ENCODE results near the gene LRP3.
"Not testable (repeated sequence)": the region's sequence is repeated elsewhere in the genome, so short reads cannot be mapped to it uniquely, and the experiment has no call there.

Gene LRP3

DNA sequence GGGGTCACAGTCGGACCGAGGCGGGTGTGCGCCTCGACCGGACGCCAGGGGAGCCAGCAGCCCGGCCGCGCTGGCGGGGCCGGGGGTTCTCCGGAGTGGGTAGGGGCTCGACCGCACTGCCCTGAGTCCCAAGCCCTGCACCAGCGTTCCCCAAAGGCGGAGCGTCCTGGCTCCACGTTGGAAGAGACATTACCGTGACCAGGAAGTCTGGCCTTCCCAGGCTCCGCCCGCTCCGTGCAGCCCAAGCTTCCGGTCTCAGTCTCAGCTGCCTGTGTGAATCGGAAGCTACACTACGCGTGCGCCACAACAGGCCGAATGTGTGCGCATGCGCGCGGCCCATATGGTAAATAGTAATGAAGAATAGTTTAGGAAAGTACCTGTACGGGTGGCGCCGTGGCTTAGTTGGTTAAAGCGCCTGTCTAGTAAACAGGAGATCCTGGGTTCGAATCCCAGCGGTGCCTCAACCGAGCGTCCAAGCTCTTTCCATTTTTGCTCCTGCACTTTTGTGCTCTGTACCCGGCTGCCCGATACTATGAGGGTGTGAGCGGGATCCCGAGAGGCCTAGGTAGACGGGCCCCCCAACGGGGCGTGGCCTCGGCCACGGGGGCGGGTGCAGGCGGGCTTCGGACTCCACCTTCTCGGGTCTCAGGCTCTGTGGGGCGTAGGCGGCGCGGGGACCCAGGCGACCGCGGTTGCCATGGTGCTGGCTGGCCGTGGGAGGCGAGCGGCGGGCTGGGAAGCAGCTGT, 17.3 kb upstream of the LRP3 start:
- peak; percentile 97 for DNase-seq

DNA sequence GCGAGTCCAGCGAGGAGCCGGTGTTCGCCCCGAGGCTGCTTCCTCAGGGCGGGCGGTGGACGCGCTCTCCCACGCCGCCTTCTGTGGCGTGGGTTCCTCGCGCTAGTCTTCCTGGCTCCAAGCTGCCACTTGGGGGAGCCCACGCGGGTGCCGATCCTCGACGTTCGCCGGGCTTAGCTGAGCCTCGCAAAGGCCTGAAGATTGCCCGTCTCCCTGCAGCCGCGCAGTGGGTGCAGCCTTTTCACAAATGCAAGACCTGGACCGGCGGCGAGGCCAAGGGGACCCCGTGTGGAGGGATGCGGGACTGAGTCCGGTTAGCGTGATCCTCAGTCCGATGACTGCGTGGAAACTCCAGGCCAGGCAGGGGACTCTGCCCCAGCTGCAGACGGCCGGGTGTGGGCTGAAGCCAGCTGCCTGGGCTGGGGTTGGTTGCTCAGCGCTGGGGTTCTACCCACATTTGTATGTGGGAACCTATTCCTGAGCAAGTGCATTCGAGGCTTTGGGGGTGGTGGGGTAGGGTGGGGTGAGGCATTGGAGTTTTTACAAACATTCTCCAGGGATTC, 16.6 kb upstream of the LRP3 start:
- DNase-seq = no peak

DNA sequence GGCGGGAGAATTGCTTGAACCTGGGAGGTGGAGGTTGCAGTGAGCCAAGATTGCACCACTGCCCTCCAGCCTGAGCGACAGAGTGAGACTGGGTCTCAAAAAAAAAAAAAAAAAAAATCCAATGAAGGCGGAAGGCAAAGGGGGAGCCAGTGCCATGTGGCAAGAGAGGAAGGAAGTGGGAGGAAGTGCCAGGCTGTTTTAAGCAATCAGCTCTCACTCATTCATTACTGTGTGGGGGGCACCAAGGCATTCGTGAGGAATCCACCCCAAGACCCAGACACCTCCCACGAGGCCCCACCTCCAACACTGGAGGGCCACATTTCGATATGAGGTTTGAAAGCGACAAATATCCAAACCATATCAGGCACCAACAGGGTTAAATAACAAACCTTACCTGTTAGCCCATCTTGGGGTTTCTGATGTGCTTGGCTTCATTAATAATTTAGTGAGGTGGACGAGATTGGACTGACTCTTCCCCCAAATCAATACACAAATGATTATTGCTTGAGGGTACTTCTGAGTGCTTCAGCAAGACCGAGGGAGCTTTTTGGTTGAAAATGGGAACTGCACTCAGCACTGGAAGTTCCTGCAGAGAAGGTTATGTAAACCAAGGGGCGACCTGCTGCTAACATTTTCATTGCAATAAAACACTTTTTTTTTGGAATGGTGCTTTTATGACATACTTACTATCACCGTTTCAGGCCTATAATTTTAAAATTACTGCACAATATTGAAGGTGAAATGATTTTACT, 7.5 kb upstream of the LRP3 start:
- no peak for DNase-seq

DNA sequence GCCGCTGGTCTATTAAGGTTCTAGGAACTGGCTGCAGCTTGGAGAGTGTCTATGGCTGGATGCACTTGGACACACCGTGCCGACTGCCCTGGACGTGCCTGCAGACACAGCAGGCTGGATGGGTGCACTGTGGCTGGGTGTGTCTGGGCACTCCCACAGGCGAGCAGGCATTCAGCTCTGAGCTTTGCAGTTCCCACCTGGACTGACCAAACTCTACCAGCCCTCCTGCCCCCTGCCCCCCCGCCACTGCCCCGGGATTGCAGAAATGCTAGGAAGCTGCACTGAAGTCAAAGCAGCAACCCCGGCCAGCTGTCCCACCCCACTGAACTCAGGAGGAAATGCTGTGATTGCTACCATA, 7.0 kb upstream of the LRP3 start:
- no peak for DNase-seq

DNA sequence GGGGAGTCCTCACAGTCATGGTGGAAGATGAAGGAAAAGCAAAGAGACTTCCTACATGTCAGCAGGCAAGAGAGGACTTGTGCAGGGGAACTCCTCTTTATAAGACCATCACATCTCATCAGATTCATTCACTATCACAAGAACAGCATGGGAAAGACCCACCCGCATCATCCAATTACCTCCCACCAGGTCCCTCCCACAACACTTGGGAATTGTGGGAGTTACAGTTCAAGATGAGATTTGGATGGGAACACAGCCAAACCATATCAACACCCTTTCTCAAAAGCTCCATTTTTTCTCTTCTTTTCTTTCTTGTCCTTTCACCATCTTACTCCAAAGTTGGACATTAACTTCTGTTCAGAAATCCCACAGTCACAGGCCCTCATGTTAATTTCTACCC, 4.7 kb upstream of the LRP3 start:
- no peak for DNase-seq

DNA sequence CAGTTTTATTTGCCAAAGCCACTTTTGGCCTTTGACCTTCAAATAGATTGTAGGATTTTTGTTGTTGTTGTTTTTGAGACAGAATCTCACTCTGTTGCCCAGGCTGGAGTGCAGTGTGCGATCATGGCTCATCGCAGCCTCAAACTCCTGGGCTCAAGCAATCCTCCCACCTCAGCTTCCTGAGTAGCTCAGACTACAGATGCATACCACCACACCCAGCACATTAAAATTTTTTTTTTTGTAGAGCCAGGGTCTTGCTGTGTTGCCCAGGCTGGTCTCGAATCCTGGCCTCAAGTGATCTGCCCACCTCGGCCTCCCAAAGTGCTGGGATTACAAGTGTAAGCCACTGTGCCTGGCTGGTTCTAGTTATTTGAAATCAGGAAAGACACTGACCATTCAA, 3.0 kb upstream of the LRP3 start:
- not testable (repeated sequence) for DNase-seq

DNA sequence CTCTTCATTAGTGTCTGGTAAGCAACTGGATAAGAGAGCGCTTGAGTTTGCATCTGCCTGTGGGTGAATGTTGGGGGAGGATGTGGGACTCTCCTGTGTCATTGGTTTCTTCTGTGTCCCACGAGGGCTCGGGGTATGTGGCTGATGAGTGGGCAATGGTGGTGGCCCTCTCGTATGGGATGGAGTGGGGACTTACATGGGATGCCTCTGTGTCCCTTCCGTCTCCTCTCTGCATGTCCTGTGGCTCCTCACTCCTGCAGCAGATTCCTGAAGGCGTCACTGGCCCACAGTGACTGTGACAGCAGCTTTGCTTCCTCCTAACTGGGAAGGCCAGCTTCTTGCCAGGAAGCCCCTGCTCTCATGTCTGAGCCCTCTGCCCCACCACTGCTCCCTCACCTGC, 2.6 kb upstream of the LRP3 start:
- no peak for DNase-seq

DNA sequence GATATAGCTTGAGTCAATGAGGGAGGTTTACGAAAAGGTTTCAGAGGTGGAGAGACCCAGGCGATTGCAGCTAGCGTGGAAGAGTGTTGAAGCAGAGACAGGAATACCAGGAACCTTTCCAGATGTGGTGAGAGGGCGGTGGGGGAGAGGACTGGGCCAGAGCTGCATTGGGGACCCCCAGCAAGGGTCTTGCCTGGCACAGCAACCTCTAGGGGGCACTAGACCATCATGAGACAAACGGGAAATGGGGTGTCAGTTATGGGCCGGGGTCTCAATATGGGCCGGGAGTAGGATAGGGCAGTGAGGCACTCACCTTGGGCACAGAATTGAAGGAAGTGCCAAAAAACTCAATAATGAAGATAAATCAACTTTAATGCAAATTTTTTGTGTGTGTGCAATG, 2.1 kb upstream of the LRP3 start:
- DNase-seq = no peak

DNA sequence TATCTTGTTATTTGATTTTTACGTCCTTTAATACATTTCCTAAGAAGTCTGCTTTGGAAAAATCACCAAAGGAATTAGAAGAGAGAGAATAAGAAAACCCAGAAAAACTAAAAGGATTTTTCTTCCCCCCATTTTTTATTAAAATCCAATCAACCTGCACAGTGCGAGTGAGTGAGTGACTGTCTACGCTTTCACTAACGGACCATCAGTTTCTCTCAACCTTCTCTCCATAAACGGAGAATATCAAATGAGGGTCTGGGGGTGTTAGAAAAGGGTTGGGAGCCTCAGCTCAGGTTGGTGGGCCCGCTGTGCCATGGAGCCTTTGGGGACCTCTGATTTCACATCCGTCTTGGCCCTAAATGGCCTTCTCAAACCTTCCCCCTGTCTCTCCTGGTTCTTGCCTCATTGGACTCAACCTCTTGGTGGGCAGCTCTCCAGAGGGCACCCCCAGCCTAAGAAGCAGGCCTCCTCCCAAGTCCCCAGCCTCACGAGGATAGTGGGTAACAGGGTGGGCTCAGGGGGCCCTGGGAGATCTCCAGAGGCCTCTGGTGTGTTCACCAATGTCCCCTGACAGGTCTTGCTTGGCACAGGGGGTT, 763 bp upstream of the LRP3 start:
- no peak for DNase-seq

DNA sequence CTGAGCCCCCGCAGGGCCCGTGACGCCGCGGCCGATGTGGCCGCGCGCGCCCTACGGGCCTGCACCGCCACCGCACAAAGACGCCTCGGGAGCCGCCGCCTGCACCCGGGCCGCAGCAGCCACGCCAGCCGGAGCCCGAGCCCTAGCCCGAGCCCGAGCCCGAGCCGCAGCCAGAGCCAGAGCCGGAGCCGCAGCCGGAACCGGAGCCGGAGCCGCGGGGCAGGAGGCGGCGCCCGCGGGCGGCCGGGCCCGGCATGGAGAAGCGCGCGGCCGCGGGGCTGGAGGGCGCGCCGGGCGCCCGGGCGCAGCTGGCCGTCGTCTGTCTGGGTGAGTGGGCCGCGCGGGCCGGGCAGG, 379 bp downstream of the LRP3 start:
- no peak for DNase-seq

DNA sequence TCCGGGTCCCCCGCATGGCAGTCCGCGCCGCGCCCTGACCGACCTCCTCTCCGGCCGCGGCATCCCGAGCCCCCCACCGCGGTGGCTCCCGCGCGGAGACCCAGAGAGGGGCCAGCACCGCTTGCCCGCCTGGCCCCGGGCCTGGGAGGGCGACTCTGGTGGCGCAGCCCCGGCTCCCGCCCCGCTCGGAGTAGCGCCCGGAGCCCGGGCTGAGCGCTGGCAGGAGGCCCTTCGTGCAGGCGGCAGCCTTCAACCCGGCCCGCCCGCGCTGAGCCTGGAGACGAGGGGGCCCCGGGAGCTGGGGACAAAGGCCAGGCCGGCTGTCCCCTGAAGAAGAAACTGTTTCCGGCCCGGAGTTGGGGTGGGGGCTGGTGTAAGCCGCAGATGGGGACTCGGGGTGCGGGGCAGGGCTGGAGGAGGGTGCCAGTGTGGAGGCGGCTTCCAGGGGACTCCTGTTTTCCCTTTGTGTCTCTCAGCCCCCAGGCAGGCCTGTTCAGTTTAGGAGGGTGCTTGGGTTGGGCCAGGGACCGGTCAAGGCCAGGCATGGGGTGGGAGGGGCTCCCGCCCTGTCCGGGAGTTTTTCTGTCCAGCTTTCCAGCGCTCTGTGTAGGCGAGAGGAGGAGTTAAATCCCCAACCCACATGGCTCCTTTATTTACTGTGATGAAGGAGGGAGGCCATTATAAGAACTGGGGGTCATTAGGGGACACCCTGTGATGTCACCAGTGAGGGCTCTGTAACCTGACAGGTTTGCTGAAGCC, 935 bp downstream of the LRP3 start:
- no peak for DNase-seq

DNA sequence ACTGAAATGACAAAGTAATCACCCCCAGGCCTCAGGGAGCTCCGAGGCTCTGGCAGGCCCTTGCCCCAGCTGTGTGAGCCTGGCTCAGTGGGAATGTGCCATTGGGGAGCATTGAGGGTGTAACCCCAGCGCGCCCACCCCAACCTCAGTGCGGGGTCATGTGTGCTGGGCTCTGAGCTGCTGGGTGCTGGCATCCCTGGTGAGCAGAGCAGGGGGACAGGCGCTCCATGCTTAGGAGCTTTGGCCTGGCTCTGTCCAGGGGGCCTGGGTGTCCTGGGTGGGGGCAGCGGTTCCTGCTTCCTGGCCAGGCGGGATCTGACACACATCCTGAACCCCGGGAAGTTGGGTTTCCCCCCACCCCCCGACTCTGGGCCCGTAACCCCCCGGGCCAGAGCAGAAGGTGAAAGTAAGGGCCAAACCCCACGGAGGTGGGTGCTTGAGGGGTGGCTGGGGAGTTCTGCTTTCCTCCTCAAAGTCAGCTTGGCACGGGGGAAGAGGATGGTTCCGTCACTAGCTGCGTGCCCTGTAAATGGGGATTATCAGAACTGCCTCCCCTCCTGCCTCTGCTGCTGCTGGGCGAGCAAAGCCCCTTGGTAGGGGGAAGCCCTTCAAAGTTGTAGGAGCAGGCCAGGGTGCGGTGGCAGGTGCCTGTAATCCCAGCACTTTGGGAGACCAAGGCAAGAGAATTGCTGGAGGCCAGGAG, 1.7 kb downstream of the LRP3 start:
- no peak for DNase-seq

DNA sequence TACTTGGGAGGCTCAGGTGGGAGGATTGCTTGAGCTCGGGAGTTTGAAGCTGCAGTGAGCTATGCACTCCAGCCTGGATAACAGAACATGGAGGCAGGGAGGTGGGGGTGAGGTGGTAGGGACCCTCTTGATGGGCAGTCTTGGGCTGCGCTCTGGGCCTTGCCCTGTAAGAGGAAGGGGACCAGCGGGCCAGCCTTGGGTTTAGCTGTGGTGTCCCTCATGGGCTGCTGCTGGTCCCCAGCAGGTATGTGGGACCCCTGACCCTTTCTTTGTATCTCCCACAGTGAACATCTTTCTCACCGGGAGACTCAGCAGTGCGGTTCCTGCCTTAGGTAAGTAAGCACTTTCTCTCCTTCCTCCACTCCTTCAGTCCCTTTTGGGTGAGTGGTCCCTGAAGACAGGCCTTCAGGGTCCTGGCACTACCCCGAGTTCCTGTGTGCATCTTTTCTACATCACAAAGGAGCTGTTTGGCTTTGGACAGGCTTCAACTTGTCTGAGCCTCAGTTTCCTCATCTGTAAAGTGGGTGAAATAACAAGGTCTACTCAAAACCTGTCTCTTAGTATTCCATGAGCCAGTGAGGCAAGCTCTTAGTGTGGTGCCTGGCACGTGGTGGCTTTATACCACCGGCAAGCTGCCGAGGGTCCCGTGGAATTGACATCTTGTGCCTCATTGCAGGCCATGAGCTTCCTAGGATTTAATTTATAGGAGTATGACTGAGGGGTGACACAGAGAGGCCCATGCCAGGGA, 2.5 kb downstream of the LRP3 start:
- DNase-seq = no peak

DNA sequence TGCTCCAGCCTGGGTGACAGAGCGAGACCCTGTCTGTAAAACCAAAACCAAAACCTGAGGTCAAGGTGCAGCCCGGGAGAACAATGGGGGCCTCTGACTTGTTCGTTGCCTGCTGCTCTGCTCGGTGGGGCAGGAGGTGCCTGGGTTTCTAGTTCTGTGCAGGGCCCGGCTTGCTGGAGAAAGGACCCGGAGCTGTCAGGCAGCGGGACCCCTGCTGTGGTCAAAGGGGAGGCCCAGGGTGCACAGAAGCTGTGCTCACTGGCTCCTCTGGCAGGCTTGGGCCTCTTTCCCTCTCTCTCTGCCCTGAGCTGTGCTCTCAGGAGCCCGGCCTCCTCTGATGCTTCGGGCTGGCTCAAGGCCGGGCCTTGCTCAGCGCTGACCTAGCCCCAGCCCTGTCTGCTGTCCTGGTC, 3.5 kb downstream of the LRP3 start:
- no peak for DNase-seq

DNA sequence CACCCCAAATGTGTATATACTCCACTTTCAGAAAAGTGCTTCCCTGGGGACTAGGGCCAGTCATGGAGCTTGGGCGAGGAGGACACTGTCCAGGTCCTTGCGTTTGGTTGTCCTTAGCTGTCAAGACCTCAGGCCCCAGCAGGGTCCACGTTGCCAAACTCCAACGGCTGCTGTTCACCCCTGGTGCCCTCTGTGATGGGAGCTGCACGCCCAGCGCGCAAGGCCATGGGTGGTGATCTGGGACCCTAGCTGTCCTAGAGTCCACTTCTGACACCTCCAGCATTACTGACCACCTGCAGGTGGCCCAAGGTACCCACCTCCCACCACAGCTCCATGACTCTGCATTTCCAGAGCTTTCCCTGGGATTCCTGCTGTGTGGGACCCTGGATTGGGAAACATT, 4.0 kb downstream of the LRP3 start:
- DNase-seq = no peak

DNA sequence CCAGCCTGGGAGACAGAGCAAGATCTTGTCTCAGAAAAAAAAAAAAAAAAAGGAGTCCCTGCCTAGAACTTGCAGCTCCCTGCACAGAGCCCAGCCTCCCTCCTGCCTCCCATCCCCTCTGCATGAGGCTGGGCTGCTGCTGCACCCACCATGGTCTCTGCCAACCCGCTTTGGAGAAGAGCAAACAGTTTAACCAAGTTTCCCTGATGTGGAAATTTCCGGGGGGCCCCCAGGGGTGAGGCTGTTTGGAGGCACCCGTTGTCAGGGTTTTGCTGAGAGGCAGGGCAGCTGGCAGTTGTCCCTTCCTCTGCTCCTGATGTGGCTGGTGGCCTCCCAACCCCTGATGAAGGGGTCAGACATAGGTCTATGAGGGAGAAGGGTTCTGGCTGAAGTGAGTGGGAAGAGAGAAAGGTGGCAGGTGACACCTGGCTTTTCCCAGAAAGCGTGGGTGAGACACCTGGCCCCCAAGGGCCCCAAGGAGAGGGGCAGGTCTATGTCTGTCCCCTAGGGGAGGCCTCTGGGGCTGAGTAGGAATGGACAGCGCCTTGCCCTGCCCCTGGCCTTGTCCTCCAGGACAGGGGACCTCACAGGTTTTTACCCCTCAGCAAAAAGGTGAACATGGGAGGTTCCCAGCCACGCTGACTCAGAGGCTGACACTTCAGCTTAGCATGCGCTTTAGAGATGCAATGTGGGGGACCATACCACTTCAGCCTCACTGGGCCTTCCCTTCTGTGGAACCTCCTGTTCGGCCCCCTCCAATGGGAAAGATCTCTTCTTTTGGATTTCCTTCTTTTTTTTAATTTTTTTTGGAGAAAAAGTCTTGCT, 5.5 kb downstream of the LRP3 start:
- no peak for DNase-seq

DNA sequence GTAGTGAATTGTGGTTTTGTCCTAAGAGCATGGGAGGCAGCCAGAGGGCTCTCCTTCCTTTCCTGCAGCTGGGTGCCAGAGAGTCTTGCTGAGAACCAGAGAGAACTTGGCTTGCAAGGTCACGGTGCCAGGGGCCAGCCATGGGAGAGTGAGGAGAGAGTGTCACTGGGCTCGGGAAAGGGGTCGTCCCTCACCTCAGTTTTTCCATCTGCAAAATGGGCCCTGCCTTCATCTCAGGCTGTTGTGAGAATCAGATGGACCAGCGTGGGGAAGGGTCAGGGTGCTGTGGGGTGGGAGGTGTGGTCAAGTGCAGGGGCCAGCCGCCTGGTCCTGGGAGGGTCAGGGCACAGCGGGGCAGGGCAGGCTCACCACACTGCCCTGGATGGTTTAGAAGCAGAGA, 7.3 kb downstream of the LRP3 start:
- no peak for DNase-seq

DNA sequence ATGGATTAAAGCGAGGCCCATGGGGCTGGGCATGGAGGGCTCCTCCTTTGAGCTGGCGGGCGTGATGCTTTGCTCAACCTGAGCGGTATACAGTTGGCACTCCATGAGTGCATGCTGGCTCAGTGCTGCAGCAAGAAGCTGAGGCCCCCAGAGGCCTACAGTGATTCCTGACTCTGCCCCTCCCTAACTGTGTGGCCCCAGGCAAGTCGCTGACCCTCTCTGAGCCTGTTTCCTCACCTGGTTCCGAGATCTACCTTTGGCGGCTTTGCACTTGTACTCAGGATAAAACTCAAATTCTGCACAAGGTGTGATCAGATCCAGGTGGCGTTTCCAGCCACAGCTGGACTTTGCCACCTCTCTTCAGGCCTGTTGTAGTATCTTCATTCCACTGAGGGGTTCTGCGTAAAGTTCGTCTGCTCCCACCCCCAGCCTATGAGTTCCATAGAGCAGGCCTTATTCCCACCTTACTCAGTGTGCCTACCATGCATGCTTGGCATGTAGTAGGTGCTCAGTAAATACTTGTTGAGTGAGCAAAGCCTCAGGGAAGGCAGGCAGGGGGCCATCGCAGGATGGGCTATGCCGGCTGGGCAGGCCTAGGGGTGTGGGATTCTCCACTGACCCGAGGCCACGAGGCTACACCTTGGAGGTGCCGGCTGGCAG, 7.9 kb downstream of the LRP3 start:
- DNase-seq = no peak

DNA sequence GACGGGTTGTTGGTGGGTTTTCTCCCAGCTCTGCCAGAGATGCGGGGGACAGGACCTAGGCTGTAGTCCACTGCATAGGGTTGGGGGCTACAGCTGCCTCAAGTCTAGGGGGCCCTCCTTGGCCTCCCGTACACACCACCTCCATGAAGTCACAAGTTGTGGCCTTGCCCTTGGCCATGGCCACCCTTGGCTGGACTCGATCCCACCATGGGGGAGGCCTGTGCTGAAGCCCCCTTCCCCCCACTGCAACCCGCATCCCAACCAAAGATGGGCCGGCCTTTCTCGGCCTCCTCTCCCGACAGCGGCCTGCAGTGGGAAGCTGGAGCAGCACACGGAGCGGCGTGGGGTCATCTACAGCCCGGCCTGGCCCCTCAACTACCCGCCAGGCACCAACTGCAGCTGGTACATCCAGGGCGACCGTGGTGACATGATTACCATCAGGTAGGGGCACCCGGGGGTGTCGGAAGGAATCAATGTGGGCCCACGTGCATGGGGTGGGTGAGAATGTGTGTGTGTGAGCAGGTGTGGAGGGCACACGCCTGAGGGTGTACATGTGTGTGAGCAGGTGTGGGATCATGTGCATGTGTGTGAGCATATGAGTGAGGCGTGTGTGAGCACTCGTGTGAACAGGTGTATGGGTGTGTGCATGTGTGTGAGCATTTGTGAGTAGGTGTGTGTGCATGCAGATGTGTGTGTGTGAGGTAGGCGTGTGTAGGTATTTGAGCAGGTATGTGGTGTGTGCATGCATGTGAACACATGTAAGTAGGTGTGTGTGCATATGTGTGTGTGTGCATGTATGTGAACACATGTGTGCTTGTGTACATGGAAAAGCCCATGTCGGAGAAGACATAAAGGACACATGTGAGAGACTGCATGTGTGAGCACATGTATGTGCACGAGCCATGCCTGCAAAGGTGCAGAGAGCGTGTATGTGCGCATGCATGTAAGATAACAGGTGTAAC, 8.7 kb downstream of the LRP3 start:
- no peak for DNase-seq

All from GOT3 (cell line).